NCI-H1092 treated with DMSO at 0.1 percent for 48 hours (cell line): Measurements from ENCODE around the gene SPEM2.
A peak's percentile ranks its signal among the peaks of the same experiment; 100 is the strongest.
"Not testable (repeated sequence)": the region's sequence is repeated elsewhere in the genome, so short reads cannot be mapped to it uniquely, and the experiment has no call there.

Source experiments
- DNase-seq: peaks from one replicate; lab custom pipeline; 2025; lab: John Stamatoyannopoulos, UW

Gene SPEM2

GRCh38 chr17:7442142-7442541 is 16.7 kb downstream of the SPEM2 start:
- no peak for DNase-seq

GRCh38 chr17:7443499-7444485 is 18.4 kb downstream of the SPEM2 start:
- no peak for DNase-seq

GRCh38 chr17:7444682-7445618 is 19.5 kb downstream of the SPEM2 start, which contains the start of gene CHRNB1:
TSS of gene CHRNB1 (plus strand) at chr17:7445061. CDS start at chr17:7445128, 67 bp downstream.
- DNase-seq: peak; percentile 46

- DNase-seq: no peak
Measured at GRCh38 chr17:7445619-7445968, 20.2 kb downstream of the SPEM2 start.

GRCh38 chr17:7448461-7448860 is 23.0 kb downstream of the SPEM2 start:
- DNase-seq: no peak

- no peak for DNase-seq
Measured at GRCh38 chr17:7459961-7460545, 34.6 kb downstream of the SPEM2 start.

GRCh38 chr17:7460850-7461660 is 35.6 kb downstream of the SPEM2 start:
- no peak for DNase-seq

GRCh38 chr17:7462474-7463371 is 37.3 kb downstream of the SPEM2 start:
- no peak for DNase-seq

- no peak for DNase-seq
Measured at GRCh38 chr17:7463372-7463846, 38.0 kb downstream of the SPEM2 start.

GRCh38 chr17:7464081-7464480 is 38.7 kb downstream of the SPEM2 start:
- no peak for DNase-seq

- no peak for DNase-seq
Measured at GRCh38 chr17:7465597-7466275, 40.3 kb downstream of the SPEM2 start.

- DNase-seq: no peak
Measured at GRCh38 chr17:7466318-7466638, 40.9 kb downstream of the SPEM2 start.

GRCh38 chr17:7466639-7467341 is 41.4 kb downstream of the SPEM2 start:
- no peak for DNase-seq

- no peak for DNase-seq
Measured at GRCh38 chr17:7467498-7467897, 42.1 kb downstream of the SPEM2 start.

GRCh38 chr17:7468290-7468689 is 42.9 kb downstream of the SPEM2 start:
- no peak for DNase-seq

- no peak for DNase-seq
Measured at GRCh38 chr17:7468804-7469389, 43.5 kb downstream of the SPEM2 start.

- not testable (repeated sequence) for DNase-seq
Measured at GRCh38 chr17:7469843-7470242, 44.4 kb downstream of the SPEM2 start.

- not testable (repeated sequence) for DNase-seq
Measured at GRCh38 chr17:7470457-7470973, 45.1 kb downstream of the SPEM2 start.
